ENCODE measurements around the gene KCTD16.

DNA sequence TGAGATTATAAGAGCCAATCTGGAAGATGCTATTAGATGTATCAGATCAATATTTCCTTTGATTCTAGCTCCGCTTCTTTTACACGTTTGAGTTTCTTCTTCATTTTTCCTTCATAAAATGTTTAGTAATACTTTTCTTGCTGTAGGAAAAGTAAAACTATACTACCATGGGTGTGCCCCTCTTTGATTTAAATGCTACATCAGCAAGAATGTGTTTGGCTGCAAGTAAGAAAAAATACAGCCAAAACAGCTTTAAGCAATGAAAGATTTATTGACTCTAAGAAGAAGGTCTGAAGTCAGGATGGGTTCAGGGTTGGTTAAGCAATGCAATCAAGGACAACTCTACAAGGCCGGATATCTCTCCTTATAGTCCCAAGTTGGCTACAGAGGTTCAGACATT lies 126.4 kb downstream of the KCTD16 start:
- TF ChIP-seq, protein P1, sequence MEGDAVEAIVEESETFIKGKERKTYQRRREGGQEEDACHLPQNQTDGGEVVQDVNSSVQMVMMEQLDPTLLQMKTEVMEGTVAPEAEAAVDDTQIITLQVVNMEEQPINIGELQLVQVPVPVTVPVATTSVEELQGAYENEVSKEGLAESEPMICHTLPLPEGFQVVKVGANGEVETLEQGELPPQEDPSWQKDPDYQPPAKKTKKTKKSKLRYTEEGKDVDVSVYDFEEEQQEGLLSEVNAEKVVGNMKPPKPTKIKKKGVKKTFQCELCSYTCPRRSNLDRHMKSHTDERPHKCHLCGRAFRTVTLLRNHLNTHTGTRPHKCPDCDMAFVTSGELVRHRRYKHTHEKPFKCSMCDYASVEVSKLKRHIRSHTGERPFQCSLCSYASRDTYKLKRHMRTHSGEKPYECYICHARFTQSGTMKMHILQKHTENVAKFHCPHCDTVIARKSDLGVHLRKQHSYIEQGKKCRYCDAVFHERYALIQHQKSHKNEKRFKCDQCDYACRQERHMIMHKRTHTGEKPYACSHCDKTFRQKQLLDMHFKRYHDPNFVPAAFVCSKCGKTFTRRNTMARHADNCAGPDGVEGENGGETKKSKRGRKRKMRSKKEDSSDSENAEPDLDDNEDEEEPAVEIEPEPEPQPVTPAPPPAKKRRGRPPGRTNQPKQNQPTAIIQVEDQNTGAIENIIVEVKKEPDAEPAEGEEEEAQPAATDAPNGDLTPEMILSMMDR (IDR thresholded peaks at IDR 0.05) = no peak
- TF ChIP-seq POLR2A (IDR thresholded peaks at IDR 0.05) = no peak
- no peak for TF ChIP-seq POLR2AphosphoS5 (IDR thresholded peaks at IDR 0.05)

All from prostate gland (tissue), 2 donors.